Measurements from ENCODE around the gene MYOM1.

MYOM1 gene

DNA sequence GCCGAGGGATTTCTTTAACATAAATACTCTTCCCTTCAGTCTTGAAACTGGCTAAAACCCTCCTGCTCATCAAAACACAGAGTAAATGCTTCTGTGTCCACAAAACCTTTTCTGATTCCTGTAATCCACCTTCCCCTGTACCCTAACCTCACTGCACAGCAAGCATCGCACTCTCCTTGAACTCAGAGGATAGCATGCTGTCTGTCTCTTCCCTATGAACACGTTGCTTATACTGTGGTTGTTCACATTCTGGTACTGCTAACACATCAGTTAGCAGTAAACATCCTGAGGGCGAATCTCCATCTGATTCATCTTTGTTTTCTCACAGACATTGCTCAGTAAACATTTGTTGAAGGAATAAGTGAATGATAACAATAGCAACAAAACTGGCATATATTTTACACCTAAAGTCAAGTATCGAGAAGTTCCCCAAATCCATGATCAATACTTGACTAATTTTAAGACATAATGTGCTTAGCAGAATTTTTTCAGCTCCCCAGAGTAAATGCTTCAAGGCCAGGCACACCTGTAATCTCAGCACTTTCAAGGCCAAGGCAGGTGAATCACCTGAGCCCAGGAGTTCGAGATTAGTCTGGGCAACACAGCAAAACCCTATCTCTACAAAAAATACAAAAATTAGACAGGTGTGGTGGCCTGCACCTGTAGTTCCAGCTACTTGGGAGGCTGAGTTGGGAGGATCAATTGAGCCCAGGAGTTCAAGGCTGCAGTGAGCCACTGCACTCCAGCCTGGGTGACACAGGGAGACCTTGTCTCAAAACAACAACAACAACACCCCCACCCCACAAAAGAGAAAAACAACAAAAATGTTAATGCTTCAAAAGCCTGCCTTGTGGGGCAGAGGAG lies 161.2 kb downstream of the MYOM1 start:
- no peak for DNase-seq (ENCODE audit: low read depth)
- in situ Hi-C loops (cut with HindIII; ENCODE audit: low sequenced_read_pairs): no loop called here
- TF ChIP-seq, protein P1, sequence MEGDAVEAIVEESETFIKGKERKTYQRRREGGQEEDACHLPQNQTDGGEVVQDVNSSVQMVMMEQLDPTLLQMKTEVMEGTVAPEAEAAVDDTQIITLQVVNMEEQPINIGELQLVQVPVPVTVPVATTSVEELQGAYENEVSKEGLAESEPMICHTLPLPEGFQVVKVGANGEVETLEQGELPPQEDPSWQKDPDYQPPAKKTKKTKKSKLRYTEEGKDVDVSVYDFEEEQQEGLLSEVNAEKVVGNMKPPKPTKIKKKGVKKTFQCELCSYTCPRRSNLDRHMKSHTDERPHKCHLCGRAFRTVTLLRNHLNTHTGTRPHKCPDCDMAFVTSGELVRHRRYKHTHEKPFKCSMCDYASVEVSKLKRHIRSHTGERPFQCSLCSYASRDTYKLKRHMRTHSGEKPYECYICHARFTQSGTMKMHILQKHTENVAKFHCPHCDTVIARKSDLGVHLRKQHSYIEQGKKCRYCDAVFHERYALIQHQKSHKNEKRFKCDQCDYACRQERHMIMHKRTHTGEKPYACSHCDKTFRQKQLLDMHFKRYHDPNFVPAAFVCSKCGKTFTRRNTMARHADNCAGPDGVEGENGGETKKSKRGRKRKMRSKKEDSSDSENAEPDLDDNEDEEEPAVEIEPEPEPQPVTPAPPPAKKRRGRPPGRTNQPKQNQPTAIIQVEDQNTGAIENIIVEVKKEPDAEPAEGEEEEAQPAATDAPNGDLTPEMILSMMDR (IDR thresholded peaks at IDR 0.05; ENCODE audit: low read depth, low read length, missing control alignments): no peak

DNA sequence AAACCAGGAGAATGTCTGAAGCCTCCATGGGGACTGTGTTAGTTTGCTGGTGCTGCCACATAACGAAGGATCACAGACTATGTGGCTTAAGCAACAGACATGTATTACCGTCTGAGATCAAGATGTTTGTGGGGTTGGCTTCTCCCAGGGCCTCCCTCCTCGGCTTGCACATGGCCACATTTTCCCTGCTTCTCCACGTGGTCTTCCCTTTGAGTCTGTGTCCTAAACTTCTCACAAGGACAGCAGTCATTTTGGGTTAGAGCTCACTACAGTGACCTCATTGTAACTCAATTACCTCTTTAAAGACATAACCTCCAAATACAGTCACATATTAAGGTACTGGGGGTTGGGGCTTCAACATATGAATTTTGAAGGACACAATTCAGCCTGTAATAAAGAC lies 162.2 kb downstream of the MYOM1 start:
- TF ChIP-seq, protein P1 (IDR thresholded peaks at IDR 0.05; ENCODE audit: low read depth, low read length, missing control alignments): no peak
- no peak for DNase-seq (ENCODE audit: low read depth)
- H3K4me3 ChIP-seq (ENCODE audit: low read depth, low read length): no peak overlapping the region
- in situ Hi-C loops (cut with HindIII; ENCODE audit: low sequenced_read_pairs): no loop called here

More for the DNA sequence above, 161.2 kb downstream of the MYOM1 start:
- no peak overlapping the region for H3K4me3 ChIP-seq (ENCODE audit: low read depth, low read length)

GRCh38 chr18:3056311-3056710 lies 163.5 kb downstream of the MYOM1 start:
- no peak for DNase-seq (ENCODE audit: low read depth)
- TF ChIP-seq, protein P1 (IDR thresholded peaks at IDR 0.05; ENCODE audit: low read depth, low read length, missing control alignments): no peak
- H3K4me3 ChIP-seq (ENCODE audit: low read depth, low read length): no peak overlapping the region
- in situ Hi-C loops (cut with HindIII; ENCODE audit: low sequenced_read_pairs): no loop called here

- in situ Hi-C loops (cut with HindIII; ENCODE audit: low sequenced_read_pairs): no loop called here
- DNase-seq (ENCODE audit: low read depth): no peak
- no peak overlapping the region for H3K4me3 ChIP-seq (ENCODE audit: low read depth, low read length)
- TF ChIP-seq, protein P1 (IDR thresholded peaks at IDR 0.05; ENCODE audit: low read depth, low read length, missing control alignments): no peak
Measured at GRCh38 chr18:3055816-3056215, 164.0 kb downstream of the MYOM1 start.

- no peak for DNase-seq (ENCODE audit: low read depth)
- in situ Hi-C loops (cut with HindIII; ENCODE audit: low sequenced_read_pairs): no loop called here
- TF ChIP-seq, protein P1 (IDR thresholded peaks at IDR 0.05; ENCODE audit: low read depth, low read length, missing control alignments): no peak
- no peak overlapping the region for H3K4me3 ChIP-seq (ENCODE audit: low read depth, low read length)
Measured at GRCh38 chr18:3055186-3055728, 164.5 kb downstream of the MYOM1 start.

DNA sequence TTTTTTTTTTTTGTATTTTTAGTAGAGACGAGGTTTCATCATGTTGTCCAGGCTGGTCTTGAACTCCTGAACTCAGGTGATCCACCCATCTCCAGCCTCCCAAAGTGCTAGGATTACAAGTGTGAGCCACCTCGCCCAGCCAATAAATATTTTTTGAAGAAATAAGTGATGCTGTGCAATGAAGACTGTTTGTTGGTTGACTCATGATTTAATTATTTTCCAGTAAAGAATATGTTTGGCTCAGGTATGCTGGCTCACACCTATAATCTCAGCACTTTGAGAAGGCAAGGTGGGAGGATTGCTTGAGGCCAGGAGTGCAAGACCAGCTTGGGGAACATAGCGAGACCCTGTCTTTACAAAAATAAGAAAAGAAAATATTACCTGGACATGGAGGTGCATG lies 165.0 kb downstream of the MYOM1 start:
- no peak for DNase-seq (ENCODE audit: low read depth)
- H3K4me3 ChIP-seq (ENCODE audit: low read depth, low read length): no peak overlapping the region
- in situ Hi-C loops (cut with HindIII; ENCODE audit: low sequenced_read_pairs): no loop called here
- TF ChIP-seq, protein P1 (IDR thresholded peaks at IDR 0.05; ENCODE audit: low read depth, low read length, missing control alignments): no peak
